Stomach (tissue), 9 donors: ENCODE data around the gene INPP4B. TPM values are rescaled to one million over a fixed set of nuclear protein-coding genes. Genes with fewer than 3 reads are reported as not detected.

ENCODE experiments used
- DNase-seq, 2 donors: peaks; one replicate each; pipeline versions ENCODE4 v3.0.0 to v3.0.0-alpha.2; 2013 to 2019
- H3K27ac ChIP-seq, 5 donors: fragments of 200-600 bp in 4 of 5; sonication (generic) in 4 of 5; one replicate each; pipeline ENCODE4 v1.5.1; 2013 to 2019; ENCODE audit warnings: mild to moderate bottlenecking in 1 of 5, moderate library complexity in 1 of 5
- H3K27me3 ChIP-seq, 3 donors: fragments of 200-600 bp; sonication (generic); one replicate each; pipeline ENCODE4 v1.5.1; 2017 to 2019; ENCODE audit warnings: mixed run types in 1 of 3
- H3K36me3 ChIP-seq, 4 donors: fragments of 200-600 bp; sonication (generic); 1 replicate in 3 of 4; 2 replicates in 1 of 4; pipeline ENCODE4 v1.5.1; 2016 to 2019
- H3K4me1 ChIP-seq, 4 donors: fragments of 200-600 bp; sonication (generic); one replicate each; pipeline ENCODE4 v1.5.1; 2016 to 2019
- H3K4me3 ChIP-seq, 4 donors: fragments of 200-600 bp; sonication (generic) in 3 of 4; one replicate each; pipeline ENCODE4 v1.5.1; 2016 to 2019; ENCODE audit warnings: mild to moderate bottlenecking in 1 of 4
- H3K9me3 ChIP-seq, 4 donors: fragments of 200-600 bp; sonication (generic); one replicate each; pipeline ENCODE4 v1.5.1; 2016 to 2019
- EP300 ChIP-seq: sonication (generic); formaldehyde crosslinking; IDR thresholded peaks from one replicate; pipeline ENCODE4 v1.6.1; 2017; ENCODE audit warnings: antibody characterized with exemption
- POLR2A ChIP-seq, 4 donors: fragments of 450-650 bp; IDR thresholded peaks; one replicate each; pipeline ENCODE4 v1.6.1; 2016; ENCODE audit warnings: antibody characterized with exemption in 4 of 4, control low read depth in 2 of 4, mild to moderate bottlenecking in 1 of 4, moderate library complexity in 1 of 4
- POLR2AphosphoS5 ChIP-seq, 3 donors: sonication (generic); formaldehyde crosslinking; IDR thresholded peaks; one replicate each; pipeline ENCODE4 v1.6.1; 2016; ENCODE audit warnings: antibody characterized with exemption in 3 of 3
- WGBS, 5 donors: extraction: QIAGEN DNeasy Blood & Tissue Kit in 3 of 5; methylation state at CpG; one replicate each; pipeline versions ENCODE4 v1.1.5 to v1.1.7; 2013 to 2018; 5-methylcytosine and 5-hydroxymethylcytosine counted together
- intact Hi-C: fragments of 100-400 bp; cut with DNase I; formaldehyde crosslinking; loops from one replicate; pipeline ENCODE4 v1.15.1; 2023; ENCODE audit warnings: low total_unique reads
- polyA plus RNA-seq, 3 donors: library from polyadenylated mRNA; stranded (reverse); fragments of 200-250 nt; gene quantifications; one replicate each; pipeline ENCODE4 v1.2.3, GENCODE V29; 2013
- total RNA-seq, 5 donors: library from RNA; depleted of rRNA; stranded (reverse); fragments of >200 nt; gene quantifications; one replicate each; pipeline versions ENCODE4 v1.1.0 to v1.2.3, GENCODE V29; 2014 to 2016
- TF ChIP-seq, protein P1 (sequence below), 7 experiments: fragments of 450-650 bp in 4 of 7; fragments of 200-600 bp in 3 of 7; sonication (generic) in 3 of 7; IDR thresholded peaks; one replicate each; pipeline ENCODE4 v1.5.1; 2016 to 2019; ENCODE audit warnings: antibody characterized with exemption in 7 of 7, control low read depth in 2 of 7, mild to moderate bottlenecking in 1 of 7
- donor health status: healthy with polysubstance abuse.
- donor health status: Bipolar disorder and iron deficiency.
- donor health status: healthy.

INPP4B gene
- total and polyA plus RNA-seq, 8 donors, result 1.4 to 96.9 (median 11.7) TPM

DNA sequence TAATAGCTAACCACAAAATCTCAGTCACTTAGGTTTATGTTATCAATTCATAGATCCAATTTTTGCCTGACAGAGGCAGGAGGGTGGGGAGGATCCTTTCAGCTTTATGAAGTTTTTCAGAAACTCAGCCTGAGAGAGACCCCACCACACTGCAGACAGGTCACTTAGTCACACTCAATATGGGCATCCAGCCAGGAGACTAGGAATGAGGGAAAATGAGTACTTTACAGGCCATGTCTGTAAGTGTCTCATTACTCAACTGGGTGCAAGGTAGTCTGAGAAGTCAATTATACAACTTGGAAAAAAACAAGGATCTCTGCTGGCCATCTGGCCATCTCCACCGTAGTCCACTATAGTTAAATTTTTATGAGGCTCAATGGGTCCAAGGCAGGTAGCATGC lies 365.9 kb downstream of the INPP4B start:
- Histone ChIP-seq H3K27ac (no peak overlapping the region), H3K4me3 (no peak overlapping the region), H3K36me3 (no peaks in the 10 kb centered on the region), H3K27me3 (no peaks in the 10 kb centered on the region), H3K9me3 (no peaks in the 10 kb centered on the region), H3K4me1 (no peaks in the 10 kb centered on the region)
- intact Hi-C loops, result no loop called here
- TF ChIP-seq EP300 (no peak), POLR2A (IDR thresholded peaks at IDR 0.05) (no peak), POLR2AphosphoS5 (IDR thresholded peaks at IDR 0.05) (no peak)
- TF ChIP-seq, protein P1, sequence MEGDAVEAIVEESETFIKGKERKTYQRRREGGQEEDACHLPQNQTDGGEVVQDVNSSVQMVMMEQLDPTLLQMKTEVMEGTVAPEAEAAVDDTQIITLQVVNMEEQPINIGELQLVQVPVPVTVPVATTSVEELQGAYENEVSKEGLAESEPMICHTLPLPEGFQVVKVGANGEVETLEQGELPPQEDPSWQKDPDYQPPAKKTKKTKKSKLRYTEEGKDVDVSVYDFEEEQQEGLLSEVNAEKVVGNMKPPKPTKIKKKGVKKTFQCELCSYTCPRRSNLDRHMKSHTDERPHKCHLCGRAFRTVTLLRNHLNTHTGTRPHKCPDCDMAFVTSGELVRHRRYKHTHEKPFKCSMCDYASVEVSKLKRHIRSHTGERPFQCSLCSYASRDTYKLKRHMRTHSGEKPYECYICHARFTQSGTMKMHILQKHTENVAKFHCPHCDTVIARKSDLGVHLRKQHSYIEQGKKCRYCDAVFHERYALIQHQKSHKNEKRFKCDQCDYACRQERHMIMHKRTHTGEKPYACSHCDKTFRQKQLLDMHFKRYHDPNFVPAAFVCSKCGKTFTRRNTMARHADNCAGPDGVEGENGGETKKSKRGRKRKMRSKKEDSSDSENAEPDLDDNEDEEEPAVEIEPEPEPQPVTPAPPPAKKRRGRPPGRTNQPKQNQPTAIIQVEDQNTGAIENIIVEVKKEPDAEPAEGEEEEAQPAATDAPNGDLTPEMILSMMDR (IDR thresholded peaks at IDR 0.05), result no peak
- WGBS, 5 donors, result 92 to 100% (median 95%) methylated on average over 1 of the region's 1 CpG
- DNase-seq, result no peak

DNA sequence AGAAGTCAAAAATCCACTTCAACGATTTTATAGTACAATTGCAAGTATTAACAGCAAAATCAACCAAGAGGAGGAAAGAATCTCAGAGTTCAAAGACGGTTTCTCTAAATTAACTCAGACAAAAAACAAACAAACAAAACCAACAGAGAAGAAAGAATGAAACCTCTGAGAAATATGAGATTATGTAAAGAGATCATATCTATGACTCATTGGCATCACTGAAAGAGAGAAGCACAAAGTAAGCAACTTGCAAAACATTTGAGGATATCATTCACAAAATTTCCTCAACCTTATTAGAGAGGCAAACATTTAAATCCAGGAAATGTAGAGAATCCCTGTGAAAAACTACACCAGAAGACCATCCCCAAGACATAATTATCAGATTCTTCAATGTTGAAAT lies 370.4 kb downstream of the INPP4B start:
- DNase-seq, result no peak
- 60 to 79% (median 65%) methylated on average over 2 of the region's 2 CpGs for WGBS, 5 donors
- H3K9me3 ChIP-seq, result no peaks in the 10 kb centered on the region
- H3K36me3 ChIP-seq, result no peaks in the 10 kb centered on the region
- no peak overlapping the region for H3K4me3 ChIP-seq
- H3K27ac ChIP-seq, result no peak overlapping the region
- TF ChIP-seq EP300, result no peak
- TF ChIP-seq, protein P1 (IDR thresholded peaks at IDR 0.05), result no peak
- no peak for TF ChIP-seq POLR2AphosphoS5 (IDR thresholded peaks at IDR 0.05)
- TF ChIP-seq POLR2A (IDR thresholded peaks at IDR 0.05), result no peak
- H3K4me1 ChIP-seq, result peaks cover 0 to 13% (median 7%) of the 10 kb centered on the region in 4 donors
- H3K27me3 ChIP-seq, result no peaks in the 10 kb centered on the region
- intact Hi-C loops, result no loop called here

DNA sequence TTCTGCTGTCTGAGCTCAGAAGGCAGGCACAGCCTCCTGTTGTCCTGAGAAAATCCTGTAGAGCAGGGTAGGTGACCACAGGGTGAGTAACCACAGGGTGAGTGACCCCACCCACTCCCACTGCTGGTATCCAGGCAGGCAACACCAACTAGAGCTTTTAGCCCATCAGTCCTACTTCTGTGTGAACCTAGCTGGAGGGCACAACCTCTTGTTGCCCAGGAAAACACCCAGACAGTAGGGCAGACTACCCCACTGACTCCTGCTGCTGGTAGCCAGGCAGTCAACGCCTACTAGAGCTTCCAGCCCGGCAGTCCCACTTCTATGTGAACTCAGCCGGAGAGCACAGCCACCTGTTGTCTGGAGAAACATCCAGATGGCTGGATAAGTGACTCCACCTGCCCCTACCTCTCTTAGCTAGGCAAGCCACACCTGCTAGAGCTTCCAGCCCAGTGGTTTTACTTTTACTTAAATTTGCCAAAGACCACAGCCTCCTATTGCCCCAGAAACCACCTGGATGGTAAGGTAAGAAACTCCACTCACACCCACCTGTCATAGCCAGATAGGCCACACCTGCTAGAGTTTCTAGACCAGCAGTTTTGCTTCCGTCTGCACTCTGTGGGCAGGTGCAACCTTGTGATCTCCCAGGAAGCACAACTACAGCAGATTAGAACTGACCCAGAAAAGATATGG lies 371.6 kb downstream of the INPP4B start:
- TF ChIP-seq POLR2AphosphoS5 (IDR thresholded peaks at IDR 0.05) (no peak), EP300 (no peak), POLR2A (IDR thresholded peaks at IDR 0.05) (no peak)
- TF ChIP-seq, protein P1 (IDR thresholded peaks at IDR 0.05), result no peak
- 70 to 95% (median 79%) methylated on average over 3 to 4 of the region's 4 CpGs for WGBS, 5 donors
- DNase-seq, result peak; percentile 38 to 51

DNA sequence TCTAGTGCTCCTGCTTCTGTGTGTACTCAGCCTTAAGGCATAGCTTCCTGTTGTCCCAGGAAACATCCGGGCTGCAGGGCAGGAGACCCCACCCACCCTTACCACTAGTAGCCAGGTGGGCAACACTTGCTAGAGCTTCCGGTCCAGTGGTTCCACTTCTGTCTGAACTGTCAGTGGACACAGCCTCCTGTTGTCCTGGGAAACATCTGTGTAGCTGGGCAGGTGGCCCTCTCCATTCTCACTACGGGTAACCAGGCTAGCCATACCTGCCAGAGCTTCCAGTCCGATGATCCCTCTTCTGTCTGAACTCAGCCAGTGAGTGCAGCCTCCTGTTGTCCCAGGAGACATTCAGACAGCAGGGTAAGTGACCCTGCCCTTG lies 372.2 kb downstream of the INPP4B start:
- peak overlapping the region in 3 of 5 donors; percentile 30 to 69 (median 35) for H3K27ac ChIP-seq
- intact Hi-C loops, result no loop called here

More for the DNA sequence above, 371.6 kb downstream of the INPP4B start:
- Histone ChIP-seq H3K27me3 (no peaks in the 10 kb centered on the region), H3K4me3 (no peak overlapping the region), H3K9me3 (no peaks in the 10 kb centered on the region), H3K4me1 (peaks cover 0 to 13% (median 7%) of the 10 kb centered on the region in 4 donors), H3K27ac (peak overlapping the region in 3 of 5 donors; percentile 30 to 69 (median 48)), H3K36me3 (no peaks in the 10 kb centered on the region)
- intact Hi-C loops, result no loop called here

More for the DNA sequence above, 372.2 kb downstream of the INPP4B start:
- no peaks in the 10 kb centered on the region for H3K27me3 ChIP-seq
- TF ChIP-seq, protein P1 (IDR thresholded peaks at IDR 0.05), result no peak
- TF ChIP-seq POLR2AphosphoS5 (IDR thresholded peaks at IDR 0.05), result no peak
- TF ChIP-seq POLR2A (IDR thresholded peaks at IDR 0.05), result no peak
- TF ChIP-seq EP300, result no peak
- no peaks in the 10 kb centered on the region for H3K9me3 ChIP-seq
- 72 to 100% (median 89%) methylated on average over 2 to 4 of the region's 4 CpGs for WGBS, 5 donors
- H3K4me3 ChIP-seq, result no peak overlapping the region
- peak in 1 of 2 donors; percentile 44 for DNase-seq
- peaks cover 0 to 13% (median 7%) of the 10 kb centered on the region in 4 donors for H3K4me1 ChIP-seq
- no peaks in the 10 kb centered on the region for H3K36me3 ChIP-seq
